HepG2 (cell line): ENCODE results near the gene TXNRD2. TPM values are rescaled to one million over a fixed set of nuclear protein-coding genes. Genes with fewer than 3 reads are reported as not detected.

Source experiments
- AKNA ChIP-seq: sonication (generic); formaldehyde crosslinking; IDR thresholded peaks from 2 replicates; pipeline ENCODE4 v1.4.0; 2020; ENCODE audit warnings: missing genetic modification reagents, borderline replicate concordance
- CENPX ChIP-seq: sonication (generic); formaldehyde crosslinking; IDR thresholded peaks from 2 replicates; pipeline ENCODE4 v1.9.0; 2021; ENCODE audit warnings: mild to moderate bottlenecking, missing genetic modification reagents, moderate library complexity
- DNMT1 ChIP-seq: sonication (generic); formaldehyde crosslinking; IDR thresholded peaks from 2 replicates; pipeline ENCODE4 v1.5.1; 2020; ENCODE audit warnings: mild to moderate bottlenecking, missing genetic modification reagents
- FOXK1 ChIP-seq: sonication (generic); formaldehyde crosslinking; IDR thresholded peaks from 2 replicates; pipeline ENCODE4 v1.4.0; 2020; ENCODE audit warnings: low read depth, missing genetic modification reagents, borderline replicate concordance
- KMT2B ChIP-seq: IDR thresholded peaks from 2 replicates; pipeline ENCODE4 v1.6.1; 2016; ENCODE audit warnings: missing genetic modification reagents, missing compliant biosample characterization
- MBD4 ChIP-seq: IDR thresholded peaks from 2 replicates; pipeline ENCODE4 v1.6.1; 2012; ENCODE audit warnings: low read length, inconsistent platforms, borderline replicate concordance
- PBX2 ChIP-seq: IDR thresholded peaks from 2 replicates; pipeline ENCODE4 v1.6.1; 2016; ENCODE audit warnings: control low read depth
- ZBTB14 ChIP-seq: sonication (generic); formaldehyde crosslinking; IDR thresholded peaks from 2 replicates; pipeline ENCODE4 v1.4.0; 2020; ENCODE audit warnings: missing genetic modification reagents
- ZNF230 ChIP-seq: sonication (generic); formaldehyde crosslinking; IDR thresholded peaks from 2 replicates; pipeline ENCODE4 v1.4.0; 2020; ENCODE audit warnings: mild to moderate bottlenecking, missing genetic modification reagents
- ZNF276 ChIP-seq: sonication (generic); formaldehyde crosslinking; IDR thresholded peaks from 2 replicates; pipeline ENCODE4 v1.4.0; 2020; ENCODE audit warnings: mild to moderate bottlenecking, low read depth, missing genetic modification reagents
- ZNF292 ChIP-seq: sonication (generic); formaldehyde crosslinking; IDR thresholded peaks from 2 replicates; pipeline ENCODE4 v1.8.1; 2022; ENCODE audit warnings: mild to moderate bottlenecking, low read depth, missing genetic modification reagents, borderline replicate concordance
- ZNF431 ChIP-seq: sonication (generic); formaldehyde crosslinking; IDR thresholded peaks from 2 replicates; pipeline ENCODE4 v1.9.0; 2022; ENCODE audit warnings: missing genetic modification reagents, low read depth, mild to moderate bottlenecking, borderline replicate concordance
- ZNF644 ChIP-seq: IDR thresholded peaks from 2 replicates; pipeline ENCODE4 v1.6.1; 2016; ENCODE audit warnings: low read depth
- polyA plus RNA-seq, 8 experiments: library from polyadenylated mRNA; depleted of rRNA in 3 of 8; stranded (reverse) in 7 of 8; unstranded in 1 of 8; fragments of >200 nt; fragmentation: Illumina TruSeq in 4 of 8; extraction: Trizol in 4 of 8; gene quantifications; 2 replicates each; pipeline versions ENCODE4 v1.2.1 to v1.2.3, GENCODE V29; 2011 to 2016; ENCODE audit warnings: low read depth in 4 of 8, missing spikeins in 1 of 8, mixed read lengths in 1 of 8; ENCODE audit not compliant: insufficient read depth in 1 of 8
- total RNA-seq, 5 experiments: library from RNA; depleted of rRNA; stranded (reverse); fragments of >200 nt; fragmentation: Illumina TruSeq; extraction: Trizol; gene quantifications; 2 replicates each; pipeline ENCODE4 v1.2.3, GENCODE V29; 2016; ENCODE audit warnings: low read depth in 1 of 5
- TF ChIP-seq, protein P1 (sequence below): sonication (generic); formaldehyde crosslinking; IDR thresholded peaks from 2 replicates; pipeline ENCODE4 v1.5.0; 2020; ENCODE audit warnings: mild to moderate bottlenecking, missing genetic modification reagents
- TF ChIP-seq, protein P2 (sequence below): fragments of 450-650 bp; IDR thresholded peaks from 2 replicates; pipeline ENCODE4 v1.6.1; 2016

Gene TXNRD2
- total and polyA plus RNA-seq, 2 of the 13 experiments (the other 11 are each of a cell fraction or from before 2014, with no cell fraction given) = 17.5 to 18.6 TPM

DNA sequence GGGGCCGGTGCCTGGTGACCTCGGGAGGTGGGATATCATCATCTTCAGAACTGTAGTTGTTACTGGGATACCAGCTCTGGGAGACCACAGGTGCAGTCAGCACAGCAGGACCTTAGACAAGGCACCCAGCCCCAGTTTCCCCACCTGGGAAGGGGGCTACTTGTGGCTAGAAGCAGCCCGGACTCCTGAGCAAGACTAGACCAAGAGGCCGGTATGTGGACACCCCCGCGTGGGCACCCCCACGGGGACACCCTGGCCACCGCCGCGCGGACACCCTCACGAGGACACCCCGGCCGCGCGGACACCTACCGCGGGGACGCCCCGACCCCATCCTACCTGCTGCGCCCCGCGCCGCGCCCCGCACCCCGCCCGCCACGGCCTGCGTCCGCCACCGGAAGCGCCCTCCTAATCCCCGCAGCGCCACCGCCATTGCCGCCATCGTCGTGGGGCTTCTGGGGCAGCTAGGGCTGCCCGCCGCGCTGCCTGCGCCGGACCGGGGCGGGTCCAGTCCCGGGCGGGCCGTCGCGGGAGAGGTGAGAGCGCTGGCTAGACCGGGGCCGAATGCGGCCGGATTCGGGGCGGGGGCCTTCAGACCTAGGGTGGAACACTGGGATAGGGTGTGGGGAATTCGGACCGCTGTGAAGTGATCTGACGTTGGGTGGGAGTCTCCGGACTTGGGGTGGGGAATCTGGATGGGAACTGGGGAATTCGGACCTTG lies at the start of gene TXNRD2, which contains the start of gene COMT (continued):
- TF ChIP-seq CENPX (no peak), ZNF644 (CRISPR knock-in tag) (no peak), AKNA (CRISPR knock-in tag) (no peak), PBX2 (no peak), ZNF276 (CRISPR knock-in tag) (no peak), DNMT1 (CRISPR knock-in tag) (no peak; the same call in 1 of the 2 replicates), KMT2B (peak; percentile 28; the same call in 1 of the 2 replicates), ZNF292 (no peak), ZBTB14 (CRISPR knock-in tag) (no peak), MBD4 (no peak), ZNF431 (CRISPR knock-in tag) (no peak), FOXK1 (CRISPR knock-in tag) (no peak), ZNF230 (CRISPR knock-in tag) (no peak; the same call in 1 of the 2 replicates)
- TF ChIP-seq, protein P1, sequence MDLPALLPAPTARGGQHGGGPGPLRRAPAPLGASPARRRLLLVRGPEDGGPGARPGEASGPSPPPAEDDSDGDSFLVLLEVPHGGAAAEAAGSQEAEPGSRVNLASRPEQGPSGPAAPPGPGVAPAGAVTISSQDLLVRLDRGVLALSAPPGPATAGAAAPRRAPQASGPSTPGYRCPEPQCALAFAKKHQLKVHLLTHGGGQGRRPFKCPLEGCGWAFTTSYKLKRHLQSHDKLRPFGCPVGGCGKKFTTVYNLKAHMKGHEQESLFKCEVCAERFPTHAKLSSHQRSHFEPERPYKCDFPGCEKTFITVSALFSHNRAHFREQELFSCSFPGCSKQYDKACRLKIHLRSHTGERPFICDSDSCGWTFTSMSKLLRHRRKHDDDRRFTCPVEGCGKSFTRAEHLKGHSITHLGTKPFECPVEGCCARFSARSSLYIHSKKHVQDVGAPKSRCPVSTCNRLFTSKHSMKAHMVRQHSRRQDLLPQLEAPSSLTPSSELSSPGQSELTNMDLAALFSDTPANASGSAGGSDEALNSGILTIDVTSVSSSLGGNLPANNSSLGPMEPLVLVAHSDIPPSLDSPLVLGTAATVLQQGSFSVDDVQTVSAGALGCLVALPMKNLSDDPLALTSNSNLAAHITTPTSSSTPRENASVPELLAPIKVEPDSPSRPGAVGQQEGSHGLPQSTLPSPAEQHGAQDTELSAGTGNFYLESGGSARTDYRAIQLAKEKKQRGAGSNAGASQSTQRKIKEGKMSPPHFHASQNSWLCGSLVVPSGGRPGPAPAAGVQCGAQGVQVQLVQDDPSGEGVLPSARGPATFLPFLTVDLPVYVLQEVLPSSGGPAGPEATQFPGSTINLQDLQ = 0 out of 2 replicates have a peak, but pooled peaks have one; percentile 46
- TF ChIP-seq, protein P2, sequence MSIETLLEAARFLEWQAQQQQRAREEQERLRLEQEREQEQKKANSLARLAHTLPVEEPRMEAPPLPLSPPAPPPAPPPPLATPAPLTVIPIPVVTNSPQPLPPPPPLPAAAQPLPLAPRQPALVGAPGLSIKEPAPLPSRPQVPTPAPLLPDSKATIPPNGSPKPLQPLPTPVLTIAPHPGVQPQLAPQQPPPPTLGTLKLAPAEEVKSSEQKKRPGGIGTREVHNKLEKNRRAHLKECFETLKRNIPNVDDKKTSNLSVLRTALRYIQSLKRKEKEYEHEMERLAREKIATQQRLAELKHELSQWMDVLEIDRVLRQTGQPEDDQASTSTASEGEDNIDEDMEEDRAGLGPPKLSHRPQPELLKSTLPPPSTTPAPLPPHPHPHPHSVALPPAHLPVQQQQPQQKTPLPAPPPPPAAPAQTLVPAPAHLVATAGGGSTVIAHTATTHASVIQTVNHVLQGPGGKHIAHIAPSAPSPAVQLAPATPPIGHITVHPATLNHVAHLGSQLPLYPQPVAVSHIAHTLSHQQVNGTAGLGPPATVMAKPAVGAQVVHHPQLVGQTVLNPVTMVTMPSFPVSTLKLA = no peak
